Coronary artery (tissue), 2 donors: ENCODE measurements around the gene APOD.
"Not testable (repeated sequence)": the region's sequence is repeated elsewhere in the genome, so short reads cannot be mapped to it uniquely, and the experiment has no call there.

ENCODE experiments used
- DNase-seq: peaks from one replicate; pipeline ENCODE4 v3.0.0-alpha.2; 2017; ENCODE audit warnings: low spot score
- H3K27ac ChIP-seq, 2 donors: fragments of 200-600 bp; sonication (generic); one replicate each; pipeline ENCODE4 v1.5.1; 2016 to 2019
- H3K4me3 ChIP-seq: fragments of 200-600 bp; sonication (generic); 2 replicates; pipeline ENCODE4 v1.5.1; 2016; ENCODE audit warnings: mild to moderate bottlenecking, moderate library complexity
- CTCF ChIP-seq: fragments of 200-600 bp; sonication (generic); IDR thresholded peaks from one replicate; pipeline ENCODE4 v1.5.1; 2019; ENCODE audit warnings: antibody characterized with exemption

APOD gene

GRCh38 chr3:195621095-195621494, 37.4 kb upstream of the APOD start:
- not testable (repeated sequence) for DNase-seq, H3K4me3 ChIP-seq, H3K27ac ChIP-seq

GRCh38 chr3:195620476-195620875, 36.7 kb upstream of the APOD start:
- not testable (repeated sequence) for H3K4me3 ChIP-seq, H3K27ac ChIP-seq
- peak; percentile 36 for DNase-seq

GRCh38 chr3:195619591-195620369, 36.0 kb upstream of the APOD start:
- DNase-seq, result peak; percentile 41
- H3K4me3 ChIP-seq, H3K27ac ChIP-seq: not testable (repeated sequence)

- DNase-seq, result peak; percentile 36
These were observed 34.3 kb upstream of the APOD start for GRCh38 chr3:195617784-195618659.

GRCh38 chr3:195617134-195617533, 33.4 kb upstream of the APOD start:
- not testable (repeated sequence) for H3K4me3 ChIP-seq, DNase-seq, H3K27ac ChIP-seq

More at GRCh38 chr3:195617784-195618659, 34.3 kb upstream of the APOD start:
- not testable (repeated sequence) for H3K27ac ChIP-seq, H3K4me3 ChIP-seq

- no peak for TF ChIP-seq CTCF
- DNase-seq, result peak; percentile 31
- no peak overlapping the region for H3K27ac ChIP-seq
- no peak overlapping the region for H3K4me3 ChIP-seq
These were observed 32.9 kb upstream of the APOD start for GRCh38 chr3:195616681-195617080.

GRCh38 chr3:195615952-195616537, 32.3 kb upstream of the APOD start:
- DNase-seq, result peak; percentile 24
- not testable (repeated sequence) for H3K4me3 ChIP-seq, H3K27ac ChIP-seq

- not testable (repeated sequence) for H3K4me3 ChIP-seq, H3K27ac ChIP-seq
- peak; percentile 38 for DNase-seq
These were observed 31.1 kb upstream of the APOD start for GRCh38 chr3:195614672-195615504.

- TF ChIP-seq CTCF, result no peak
- Histone ChIP-seq H3K27ac (no peak overlapping the region), H3K4me3 (no peak overlapping the region)
- peak; percentile 40 for DNase-seq
These were observed 29.8 kb upstream of the APOD start for GRCh38 chr3:195613468-195614069.

- H3K4me3 ChIP-seq, result no peak overlapping the region
- no peak for TF ChIP-seq CTCF
- DNase-seq, result peak; percentile 68
- no peak overlapping the region for H3K27ac ChIP-seq
These were observed 28.5 kb upstream of the APOD start for GRCh38 chr3:195612075-195612800.
